GM12878 (cell line): ENCODE results near the gene NACA2. TPM values are rescaled to one million over a fixed set of nuclear protein-coding genes. Genes with fewer than 3 reads are reported as not detected.

Experiments
- ATAC-seq: fragments of 200-7000 bp; cut with Tn5 transposase; 3 replicates; pipeline ENCODE4 v1.9.1; 2020; ENCODE audit warnings: mild to moderate bottlenecking, moderate library complexity
- BruUV-seq: library from RNA; stranded (reverse); fragments of 400-500 nt; replicated peaks from 2 replicates; lab custom pipeline; 2021; lab: Mats Ljungman, UMichigan
- CTCF ChIA-PET: fragments of 300-600 bp; sonication (Branson Sonifier 250); formaldehyde crosslinking; extraction: SDS; loops from one replicate; lab custom pipeline; 2021; ENCODE audit warnings: inconsistent platforms; lab: Yijun Ruan, JAX
- POLR2A ChIA-PET: fragments of 350-600 bp; formaldehyde crosslinking; extraction: SDS; loops from one replicate; lab custom pipeline; 2021; ENCODE audit warnings: inconsistent platforms; lab: Charles Lee
- RAD21 ChIA-PET: fragments of 300-600 bp; sonication (Branson Sonifier 250); formaldehyde crosslinking; loops from one replicate; lab custom pipeline; 2023; ENCODE audit warnings: antibody characterized with exemption; ENCODE audit not compliant: unreplicated experiment; lab: Charles Lee
- SMC1A ChIA-PET: fragments of 300-600 bp; sonication (Branson Sonifier 250); formaldehyde crosslinking; loops from one replicate; lab custom pipeline; 2023; ENCODE audit not compliant: unreplicated experiment, uncharacterized antibody; lab: Charles Lee
- DNase-seq: peaks from one replicate; pipeline ENCODE4 v3.0.0-alpha.2; 2011; ENCODE audit warnings: low read depth, low spot score
- FAIRE-seq: peaks from 3 replicates; lab custom pipeline; 2011; peaks lifted over from hg19 to GRCh38; lab: Jason Lieb, UNC
- H2AFZ ChIP-seq: 2 replicates; pipeline ENCODE4 v1.6.0; 2011; ENCODE audit warnings: low read depth, low read length, control low read depth; ENCODE audit not compliant: control insufficient read depth
- H3K27ac ChIP-seq: 2 replicates; pipeline ENCODE4 v1.5.1; 2011; ENCODE audit warnings: control low read depth; ENCODE audit not compliant: control insufficient read depth, insufficient read depth
- H3K27me3 ChIP-seq, 2 experiments: replicated peaks in 1 of 2; 2 replicates each; pipeline versions ENCODE4 v1.6.0 to v1.6.1; 2011; ENCODE audit warnings: low read length in 1 of 2; ENCODE audit not compliant: control insufficient read depth in 2 of 2, insufficient read depth in 2 of 2
- H3K36me3 ChIP-seq, 2 experiments: 2 replicates each; pipeline ENCODE4 v1.5.1; 2011; ENCODE audit warnings: low read length in 1 of 2; ENCODE audit not compliant: control insufficient read depth in 2 of 2, insufficient read depth in 2 of 2
- H3K4me1 ChIP-seq: 2 replicates; pipeline ENCODE4 v1.6.1; 2011; ENCODE audit warnings: mild to moderate bottlenecking, low read length, moderate library complexity, mixed read lengths; ENCODE audit not compliant: control insufficient read depth, insufficient read depth
- H3K4me2 ChIP-seq: 2 replicates; pipeline ENCODE4 v1.6.0; 2011; ENCODE audit warnings: control low read depth; ENCODE audit not compliant: control insufficient read depth, insufficient read depth
- H3K4me3 ChIP-seq: fragments of 200-600 bp; sonication (generic); 2 replicates; pipeline ENCODE4 v1.5.1; 2016
- H3K79me2 ChIP-seq: 2 replicates; pipeline ENCODE4 v1.6.0; 2011; ENCODE audit warnings: low read length; ENCODE audit not compliant: control insufficient read depth, insufficient read depth
- H3K9ac ChIP-seq: 2 replicates; pipeline ENCODE4 v1.8.0; 2011; ENCODE audit warnings: low read length, control low read depth, mixed read lengths; ENCODE audit not compliant: control insufficient read depth, insufficient read depth
- H3K9me3 ChIP-seq: replicated peaks from 3 replicates; pipeline ENCODE4 v1.5.1; 2011; ENCODE audit warnings: mild to moderate bottlenecking, low read length; ENCODE audit not compliant: control insufficient read depth, insufficient read depth
- H4K20me1 ChIP-seq: 2 replicates; pipeline ENCODE4 v1.6.0; 2011; ENCODE audit not compliant: control insufficient read depth, insufficient read depth
- BCL11A ChIP-seq: IDR thresholded peaks from 2 replicates; pipeline ENCODE4 v1.6.1; 2011; ENCODE audit warnings: low read depth, low read length
- CEBPB ChIP-seq, 2 experiments: fragments of 150-350 bp in 1 of 2; IDR thresholded peaks; 2 replicates each; pipeline ENCODE4 v1.6.1; 2012 to 2014; ENCODE audit warnings: low read depth in 2 of 2, low read length in 2 of 2, borderline replicate concordance in 1 of 2, inconsistent platforms in 1 of 2
- FOS ChIP-seq: IDR thresholded peaks from 3 replicates; pipeline ENCODE4 v1.6.1; 2011; ENCODE audit warnings: borderline replicate concordance; ENCODE audit not compliant: insufficient read length; ENCODE audit errors: extremely low read depth
- HDAC6 ChIP-seq: fragments of 200-600 bp; sonication (generic); IDR thresholded peaks from one replicate; pipeline ENCODE4 v1.8.0; 2017; ENCODE audit warnings: antibody characterized with exemption; ENCODE audit not compliant: unreplicated experiment
- IKZF2 ChIP-seq, 2 experiments: fragments of 450-650 bp; IDR thresholded peaks; 2 replicates each; pipeline ENCODE4 v1.6.1; 2017; ENCODE audit warnings: mild to moderate bottlenecking in 2 of 2, moderate library complexity in 2 of 2
- NR2C1 ChIP-seq: fragments of 450-650 bp; IDR thresholded peaks from 2 replicates; pipeline ENCODE4 v1.6.1; 2017; ENCODE audit warnings: antibody characterized with exemption, mild to moderate bottlenecking, moderate library complexity
- PAX8 ChIP-seq: fragments of 450-650 bp; IDR thresholded peaks from 2 replicates; pipeline ENCODE4 v1.6.1; 2017; ENCODE audit warnings: mild to moderate bottlenecking, moderate library complexity
- POLR2AphosphoS2 ChIP-seq: IDR thresholded peaks from 2 replicates; pipeline ENCODE4 v1.6.1; 2011; ENCODE audit warnings: low read depth, mild to moderate bottlenecking, low read length, improper control_type of control experiment, moderate library complexity
- RELA ChIP-seq: fragments of 450-650 bp; IDR thresholded peaks from 2 replicates; pipeline ENCODE4 v1.8.0; 2014; ENCODE audit warnings: borderline replicate concordance; ENCODE audit not compliant: partially characterized antibody
- RUNX3 ChIP-seq: IDR thresholded peaks from 2 replicates; pipeline ENCODE4 v1.6.1; 2012; ENCODE audit warnings: low read length, inconsistent platforms
- STAT1 ChIP-seq: fragments of 450-650 bp; conservative IDR thresholded peaks from 2 replicates; pipeline ENCODE4 v1.6.1; 2014; ENCODE audit warnings: antibody characterized with exemption, mild to moderate bottlenecking
- TCF3 ChIP-seq: IDR thresholded peaks from 2 replicates; pipeline ENCODE4 v1.6.1; 2012; ENCODE audit warnings: low read depth, mild to moderate bottlenecking, low read length, borderline replicate concordance; ENCODE audit not compliant: insufficient read depth
- WRNIP1 ChIP-seq: IDR thresholded peaks from 2 replicates; pipeline ENCODE4 v1.6.1; 2011; ENCODE audit warnings: low read depth, low read length, improper control_type of control experiment, borderline replicate concordance
- WGBS: methylation state at CpG from one replicate; pipeline ENCODE4 v1.1.6; 2016; ENCODE audit warnings: low lambda C conversion rate; ENCODE audit not compliant: insufficient replicate concordance, insufficient coverage; ENCODE audit errors: missing lambda C conversion rate; 5-methylcytosine and 5-hydroxymethylcytosine counted together
- in situ Hi-C: fragments of 300-500 bp; cut with MboI; formaldehyde crosslinking; loops from 9 replicates; pipeline ENCODE4 v1.14.3; 2018; ENCODE audit warnings: mixed read lengths
- intact Hi-C: fragments of 100-400 bp; cut with micrococcal nuclease; formaldehyde crosslinking; loops from one replicate; pipeline ENCODE4 v1.14.2; 2022; ENCODE audit not compliant: unreplicated experiment
- polyA plus RNA-seq, 11 experiments: library from polyadenylated mRNA; depleted of rRNA in 4 of 11; unstranded in 6 of 11; stranded (reverse) in 5 of 11; fragments of >200 nt; fragmentation: Nextera tagmentation in 4 of 11; fragmentation: Illumina TruSeq in 1 of 11; extraction: Ambion mirVana in 4 of 11; extraction: Trizol in 1 of 11; gene quantifications; 1 replicate in 1 of 11; 2 replicates in 10 of 11; pipeline versions ENCODE4 v1.2.1 to v1.2.3, GENCODE V29; 2011 to 2016; ENCODE audit warnings: inconsistent platforms in 2 of 11, missing spikeins in 2 of 11, low read depth in 1 of 11
- total RNA-seq, 4 experiments: library from RNA; depleted of rRNA in 3 of 4; stranded (reverse); fragments of >200 nt in 3 of 4; fragmentation: Illumina TruSeq in 1 of 4; extraction: Trizol in 1 of 4; gene quantifications; 2 replicates each; pipeline versions ENCODE4 v1.2.1 to v1.2.3, GENCODE V29; 2013 to 2021
- TF ChIP-seq, protein P1 (sequence below): fragments of 450-650 bp; formaldehyde crosslinking; IDR thresholded peaks from 2 replicates; pipeline ENCODE4 v1.5.0; 2022; ENCODE audit warnings: mild to moderate bottlenecking, missing genetic modification characterization
- TF ChIP-seq, protein P2 (sequence below), 3 experiments: IDR thresholded peaks in 2 of 3; conservative IDR thresholded peaks in 1 of 3; 2 replicates each; pipeline ENCODE4 v1.5.1; 2011; ENCODE audit warnings: low read depth in 3 of 3, low read length in 3 of 3, mild to moderate bottlenecking in 3 of 3, control low read depth in 2 of 3, moderate library complexity in 2 of 3, inconsistent platforms in 1 of 3, mixed read lengths in 1 of 3; ENCODE audit not compliant: control insufficient read depth in 2 of 3, insufficient read depth in 1 of 3; ENCODE audit errors: extremely low read depth in 1 of 3
- TF ChIP-seq, protein P3 (sequence below): fragments of 450-650 bp; IDR thresholded peaks from 2 replicates; pipeline ENCODE4 v1.6.1; 2017; ENCODE audit warnings: borderline replicate concordance
- TF ChIP-seq, protein P4 (sequence below): fragments of 450-650 bp; IDR thresholded peaks from 2 replicates; pipeline ENCODE4 v1.6.1; 2016; ENCODE audit warnings: mild to moderate bottlenecking

The NACA2 gene
- total and polyA plus RNA-seq, 10 of the 15 experiments (the other 5 are each of a cell fraction or from before 2014, with no cell fraction given) = 0.16 to 0.68 (median 0.36) TPM; not detected in 4

DNA sequence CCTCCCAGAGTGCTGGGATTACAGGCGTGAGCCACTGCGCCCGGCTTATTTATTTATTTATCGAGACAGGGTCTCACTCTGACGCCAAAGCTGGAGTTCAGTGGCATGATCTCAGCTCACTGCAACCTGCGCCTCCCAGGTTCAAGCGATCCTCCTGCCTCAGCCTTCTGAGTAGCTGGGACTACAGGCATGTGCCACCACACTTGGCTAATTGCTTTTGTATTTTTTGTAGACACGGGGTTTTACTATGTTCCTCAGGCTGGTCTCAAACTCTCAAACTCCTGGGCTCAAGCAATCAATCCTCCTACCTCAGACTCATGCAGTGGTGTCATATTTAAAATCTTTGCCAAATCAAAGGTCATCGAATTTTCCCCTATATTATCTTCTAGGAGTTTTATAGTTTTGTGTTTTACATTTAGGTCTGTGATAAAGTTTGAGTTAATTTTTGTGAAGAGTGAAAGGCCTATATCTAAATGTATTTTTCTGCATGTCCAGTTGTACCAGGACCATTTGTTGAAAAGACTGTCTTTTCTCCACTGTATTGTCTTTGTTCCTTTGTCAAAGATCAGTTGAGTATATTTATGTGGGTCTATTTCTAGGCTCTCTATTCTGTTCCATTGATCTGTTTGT is 47.1 kb downstream of the NACA2 start:
- H3K4me3 ChIP-seq = no peak overlapping the region
- ChIA-PET POLR2A (no interaction called here), CTCF (no interaction called here), SMC1A (no interaction called here), RAD21 (no interaction called here)
- FAIRE-seq = no peak
- intact Hi-C loops = no loop called here
- H3K36me3 ChIP-seq = no peaks in the 10 kb centered on the region
- H3K27ac ChIP-seq = no peak overlapping the region
- in situ Hi-C loops = no loop called here
- no peaks in the 10 kb centered on the region; a peak in 1 of 4 replicates for H3K27me3 ChIP-seq
- H2AFZ ChIP-seq = no peak overlapping the region
- H4K20me1 ChIP-seq = no peaks in the 10 kb centered on the region
- no peaks in the 10 kb centered on the region; the same call in 2 of the 3 replicates for H3K9me3 ChIP-seq
- H3K4me1 ChIP-seq = no peaks in the 10 kb centered on the region
- H3K79me2 ChIP-seq = no peaks in the 10 kb centered on the region
- DNase-seq = no peak
- WGBS = 55% methylated on average over 9 of the region's 9 CpGs
- no peak overlapping the region for H3K4me2 ChIP-seq
- no TSS peak for BruUV-seq
- H3K9ac ChIP-seq = no peak overlapping the region
- ATAC-seq = no peak
- TF ChIP-seq, protein P1, sequence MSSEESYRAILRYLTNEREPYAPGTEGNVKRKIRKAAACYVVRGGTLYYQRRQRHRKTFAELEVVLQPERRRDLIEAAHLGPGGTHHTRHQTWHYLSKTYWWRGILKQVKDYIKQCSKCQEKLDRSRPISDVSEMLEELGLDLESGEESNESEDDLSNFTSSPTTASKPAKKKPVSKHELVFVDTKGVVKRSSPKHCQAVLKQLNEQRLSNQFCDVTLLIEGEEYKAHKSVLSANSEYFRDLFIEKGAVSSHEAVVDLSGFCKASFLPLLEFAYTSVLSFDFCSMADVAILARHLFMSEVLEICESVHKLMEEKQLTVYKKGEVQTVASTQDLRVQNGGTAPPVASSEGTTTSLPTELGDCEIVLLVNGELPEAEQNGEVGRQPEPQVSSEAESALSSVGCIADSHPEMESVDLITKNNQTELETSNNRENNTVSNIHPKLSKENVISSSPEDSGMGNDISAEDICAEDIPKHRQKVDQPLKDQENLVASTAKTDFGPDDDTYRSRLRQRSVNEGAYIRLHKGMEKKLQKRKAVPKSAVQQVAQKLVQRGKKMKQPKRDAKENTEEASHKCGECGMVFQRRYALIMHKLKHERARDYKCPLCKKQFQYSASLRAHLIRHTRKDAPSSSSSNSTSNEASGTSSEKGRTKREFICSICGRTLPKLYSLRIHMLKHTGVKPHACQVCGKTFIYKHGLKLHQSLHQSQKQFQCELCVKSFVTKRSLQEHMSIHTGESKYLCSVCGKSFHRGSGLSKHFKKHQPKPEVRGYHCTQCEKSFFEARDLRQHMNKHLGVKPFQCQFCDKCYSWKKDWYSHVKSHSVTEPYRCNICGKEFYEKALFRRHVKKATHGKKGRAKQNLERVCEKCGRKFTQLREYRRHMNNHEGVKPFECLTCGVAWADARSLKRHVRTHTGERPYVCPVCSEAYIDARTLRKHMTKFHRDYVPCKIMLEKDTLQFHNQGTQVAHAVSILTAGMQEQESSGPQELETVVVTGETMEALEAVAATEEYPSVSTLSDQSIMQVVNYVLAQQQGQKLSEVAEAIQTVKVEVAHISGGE (CRISPR knock-in tag) = no peak
- no peak for TF ChIP-seq FOS
- no peak for TF ChIP-seq WRNIP1
- TF ChIP-seq, protein P2, sequence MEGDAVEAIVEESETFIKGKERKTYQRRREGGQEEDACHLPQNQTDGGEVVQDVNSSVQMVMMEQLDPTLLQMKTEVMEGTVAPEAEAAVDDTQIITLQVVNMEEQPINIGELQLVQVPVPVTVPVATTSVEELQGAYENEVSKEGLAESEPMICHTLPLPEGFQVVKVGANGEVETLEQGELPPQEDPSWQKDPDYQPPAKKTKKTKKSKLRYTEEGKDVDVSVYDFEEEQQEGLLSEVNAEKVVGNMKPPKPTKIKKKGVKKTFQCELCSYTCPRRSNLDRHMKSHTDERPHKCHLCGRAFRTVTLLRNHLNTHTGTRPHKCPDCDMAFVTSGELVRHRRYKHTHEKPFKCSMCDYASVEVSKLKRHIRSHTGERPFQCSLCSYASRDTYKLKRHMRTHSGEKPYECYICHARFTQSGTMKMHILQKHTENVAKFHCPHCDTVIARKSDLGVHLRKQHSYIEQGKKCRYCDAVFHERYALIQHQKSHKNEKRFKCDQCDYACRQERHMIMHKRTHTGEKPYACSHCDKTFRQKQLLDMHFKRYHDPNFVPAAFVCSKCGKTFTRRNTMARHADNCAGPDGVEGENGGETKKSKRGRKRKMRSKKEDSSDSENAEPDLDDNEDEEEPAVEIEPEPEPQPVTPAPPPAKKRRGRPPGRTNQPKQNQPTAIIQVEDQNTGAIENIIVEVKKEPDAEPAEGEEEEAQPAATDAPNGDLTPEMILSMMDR (IDR thresholded peaks at IDR 0.05 in 2 of 3, conservative IDR thresholded peaks at IDR 0.05 in 1 of 3; ENCODE audit: control insufficient read depth in 2 of 3, extremely low read depth in 1 of 3, insufficient read depth in 1 of 3, low read depth in 3 of 3, low read length in 3 of 3) = no peak
- no peak for TF ChIP-seq IKZF2 (IDR thresholded peaks at IDR 0.05)
- TF ChIP-seq, protein P3, sequence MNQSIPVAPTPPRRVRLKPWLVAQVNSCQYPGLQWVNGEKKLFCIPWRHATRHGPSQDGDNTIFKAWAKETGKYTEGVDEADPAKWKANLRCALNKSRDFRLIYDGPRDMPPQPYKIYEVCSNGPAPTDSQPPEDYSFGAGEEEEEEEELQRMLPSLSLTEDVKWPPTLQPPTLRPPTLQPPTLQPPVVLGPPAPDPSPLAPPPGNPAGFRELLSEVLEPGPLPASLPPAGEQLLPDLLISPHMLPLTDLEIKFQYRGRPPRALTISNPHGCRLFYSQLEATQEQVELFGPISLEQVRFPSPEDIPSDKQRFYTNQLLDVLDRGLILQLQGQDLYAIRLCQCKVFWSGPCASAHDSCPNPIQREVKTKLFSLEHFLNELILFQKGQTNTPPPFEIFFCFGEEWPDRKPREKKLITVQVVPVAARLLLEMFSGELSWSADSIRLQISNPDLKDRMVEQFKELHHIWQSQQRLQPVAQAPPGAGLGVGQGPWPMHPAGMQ = no peak
- no peak for TF ChIP-seq RELA
- no peak for TF ChIP-seq HDAC6
- TF ChIP-seq BCL11A = no peak
- no peak for TF ChIP-seq CEBPB (IDR thresholded peaks at IDR 0.05; ENCODE audit: borderline replicate concordance in 1 of 2, low read depth in 2 of 2, low read length in 2 of 2)
- TF ChIP-seq STAT1 = no peak
- TF ChIP-seq NR2C1 = no peak
- TF ChIP-seq TCF3 = no peak
- TF ChIP-seq RUNX3 = no peak
- no peak for TF ChIP-seq PAX8
- TF ChIP-seq, protein P4, sequence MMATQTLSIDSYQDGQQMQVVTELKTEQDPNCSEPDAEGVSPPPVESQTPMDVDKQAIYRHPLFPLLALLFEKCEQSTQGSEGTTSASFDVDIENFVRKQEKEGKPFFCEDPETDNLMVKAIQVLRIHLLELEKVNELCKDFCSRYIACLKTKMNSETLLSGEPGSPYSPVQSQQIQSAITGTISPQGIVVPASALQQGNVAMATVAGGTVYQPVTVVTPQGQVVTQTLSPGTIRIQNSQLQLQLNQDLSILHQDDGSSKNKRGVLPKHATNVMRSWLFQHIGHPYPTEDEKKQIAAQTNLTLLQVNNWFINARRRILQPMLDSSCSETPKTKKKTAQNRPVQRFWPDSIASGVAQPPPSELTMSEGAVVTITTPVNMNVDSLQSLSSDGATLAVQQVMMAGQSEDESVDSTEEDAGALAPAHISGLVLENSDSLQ = no peak
- no peak for TF ChIP-seq POLR2AphosphoS2
